ENCODE data around the gene NPRL2. TPM values are rescaled to one million over a fixed set of nuclear protein-coding genes. Genes with fewer than 3 reads are reported as not detected.

Gene NPRL2
- total and polyA plus RNA-seq, 2 donors (not counting 3 experiments of a cell fraction or from before 2014, with no cell fraction given) = 13.4 to 30.6 TPM

DNA sequence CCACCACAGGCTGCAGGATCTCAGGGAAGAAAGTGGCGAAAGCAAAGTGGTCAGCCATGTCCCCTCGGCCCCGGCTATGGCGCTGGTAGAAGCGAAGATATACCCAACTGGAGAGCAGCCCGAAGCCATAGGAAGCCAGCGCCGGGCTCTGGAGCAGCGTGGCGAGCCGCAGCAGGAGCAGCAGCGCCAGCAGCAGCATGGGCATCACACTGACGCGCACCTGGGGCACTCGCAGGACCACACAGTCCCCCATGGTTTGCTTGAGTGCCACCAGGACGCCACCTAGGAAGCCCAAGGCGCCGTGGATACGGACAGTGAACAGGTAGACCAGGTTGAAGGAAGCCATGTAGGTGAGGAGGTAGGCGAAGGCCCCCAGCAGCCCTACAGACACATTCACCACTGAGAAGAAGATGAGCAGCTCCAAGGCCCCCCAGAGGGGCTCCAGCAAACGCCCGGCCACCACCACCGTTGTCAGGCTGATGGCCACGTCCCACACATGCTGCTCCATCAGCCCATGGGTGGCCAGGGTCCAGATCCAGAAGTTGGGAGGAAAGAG lies 7.9 kb upstream of the NPRL2 start:
- H3K4me1 ChIP-seq (ENCODE audit: control insufficient read depth, extremely low read depth, insufficient read depth, low read length) = peaks cover 31% of the 10 kb centered on the region
- H4K20me1 ChIP-seq (replicated peaks; ENCODE audit: control insufficient read depth, extremely low read depth, insufficient read depth, low read length) = peaks cover 6% of the 10 kb centered on the region
- ChIA-PET CTCF (interaction anchor here (1.8 kb wide), 1 partner anchor 11 kb away, joined by 11 read pairs; no protein-coding TSS in a partner anchor), POLR2A (no interaction called here)
- FAIRE-seq = no peak
- TF ChIP-seq FOS (IDR thresholded peaks at IDR 0.05; ENCODE audit: borderline replicate concordance, insufficient read depth, low read length) = no peak
- TF ChIP-seq, protein P1, sequence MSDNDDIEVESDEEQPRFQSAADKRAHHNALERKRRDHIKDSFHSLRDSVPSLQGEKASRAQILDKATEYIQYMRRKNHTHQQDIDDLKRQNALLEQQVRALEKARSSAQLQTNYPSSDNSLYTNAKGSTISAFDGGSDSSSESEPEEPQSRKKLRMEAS (IDR thresholded peaks at IDR 0.05; ENCODE audit: insufficient read depth, insufficient read length) = no peak
- TF ChIP-seq JUN (IDR thresholded peaks at IDR 0.05; ENCODE audit: borderline replicate concordance, insufficient read depth, insufficient read length, low read depth) = no peak
- no peak for TF ChIP-seq POLR2A (IDR thresholded peaks at IDR 0.05; ENCODE audit: low read depth, low read length)
- no peak for TF ChIP-seq EZH2 (IDR thresholded peaks at IDR 0.05; ENCODE audit: borderline replicate concordance, low read depth, low read length, severe bottlenecking)
- TF ChIP-seq, protein P2, sequence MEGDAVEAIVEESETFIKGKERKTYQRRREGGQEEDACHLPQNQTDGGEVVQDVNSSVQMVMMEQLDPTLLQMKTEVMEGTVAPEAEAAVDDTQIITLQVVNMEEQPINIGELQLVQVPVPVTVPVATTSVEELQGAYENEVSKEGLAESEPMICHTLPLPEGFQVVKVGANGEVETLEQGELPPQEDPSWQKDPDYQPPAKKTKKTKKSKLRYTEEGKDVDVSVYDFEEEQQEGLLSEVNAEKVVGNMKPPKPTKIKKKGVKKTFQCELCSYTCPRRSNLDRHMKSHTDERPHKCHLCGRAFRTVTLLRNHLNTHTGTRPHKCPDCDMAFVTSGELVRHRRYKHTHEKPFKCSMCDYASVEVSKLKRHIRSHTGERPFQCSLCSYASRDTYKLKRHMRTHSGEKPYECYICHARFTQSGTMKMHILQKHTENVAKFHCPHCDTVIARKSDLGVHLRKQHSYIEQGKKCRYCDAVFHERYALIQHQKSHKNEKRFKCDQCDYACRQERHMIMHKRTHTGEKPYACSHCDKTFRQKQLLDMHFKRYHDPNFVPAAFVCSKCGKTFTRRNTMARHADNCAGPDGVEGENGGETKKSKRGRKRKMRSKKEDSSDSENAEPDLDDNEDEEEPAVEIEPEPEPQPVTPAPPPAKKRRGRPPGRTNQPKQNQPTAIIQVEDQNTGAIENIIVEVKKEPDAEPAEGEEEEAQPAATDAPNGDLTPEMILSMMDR (IDR thresholded peaks at IDR 0.05; ENCODE audit: extremely low read depth in 1 of 2, insufficient read depth in 1 of 2, low read depth in 1 of 2, low read length in 2 of 2) = no peak
- no peak for TF ChIP-seq POLR2AphosphoS5 (IDR thresholded peaks at IDR 0.05; ENCODE audit: insufficient read depth, low read depth, low read length)
- no peak for TF ChIP-seq MYC (IDR thresholded peaks at IDR 0.05; ENCODE audit: low read depth, low read length)
- no peak for TF ChIP-seq GATA2 (IDR thresholded peaks at IDR 0.05; ENCODE audit: insufficient read depth, insufficient read length, low read depth, low read length)
- no peaks in the 10 kb centered on the region for H3K9me3 ChIP-seq (replicated peaks; ENCODE audit: control insufficient read depth, insufficient read depth, low read length)
- H2AFZ ChIP-seq (ENCODE audit: low read depth, low read length) = no peak overlapping the region
- H3K9me1 ChIP-seq (replicated peaks; ENCODE audit: control insufficient read depth, extremely low read depth, insufficient read depth, low read length) = no peaks in the 10 kb centered on the region
- H3K36me3 ChIP-seq (ENCODE audit: control insufficient read depth in 2 of 2, extremely low read depth in 1 of 2, insufficient read depth in 2 of 2, low read length in 2 of 2) = peaks cover 4 to 22% of the 10 kb centered on the region in 2 experiments
- intact Hi-C loops (cut with micrococcal nuclease) = loop anchor here (2.0 to 5.0 kb wide), 2 partner anchors 60 to 1034 kb away; partner anchors contain the start of genes HYAL3, NAA80 and RBM15B
- no TSS peak for BruUV-seq (replicated peaks)
- dilution Hi-C loops (cut with MboI; ENCODE audit: extremely low pct_ligation_motif_present, low sequenced_read_pairs) = no loop called here
- H3K27me3 ChIP-seq (ENCODE audit: control insufficient read depth in 2 of 2, insufficient read depth in 2 of 2, low read length in 2 of 2) = no peaks in the 10 kb centered on the region
- H3K9ac ChIP-seq (replicated peaks; ENCODE audit: extremely low read depth, insufficient read depth, low read length) = peak overlapping the region; percentile 72
- peak overlapping the region; percentile 52 for H3K27ac ChIP-seq (ENCODE audit: insufficient read depth, low read depth, low read length)
- peaks cover 43% of the 10 kb centered on the region for H3K79me2 ChIP-seq (ENCODE audit: control insufficient read depth, insufficient read depth, low read length)
- DNase-seq (ENCODE audit: low read depth, low spot score) = no peak
- H3K4me2 ChIP-seq (ENCODE audit: insufficient read depth, low read length) = peak overlapping the region; percentile 90
- peak overlapping the region; percentile 26 to 83 (median 63) for H3K4me3 ChIP-seq (replicated peaks in 1 of 3; ENCODE audit: insufficient read depth in 1 of 3, low read depth in 1 of 3, low read length in 3 of 3)
